ENCODE measurements around the gene COL27A1. TPM values are rescaled to one million over a fixed set of nuclear protein-coding genes. Genes with fewer than 3 reads are reported as not detected.
"Not testable (repeated sequence)": the region's sequence is repeated elsewhere in the genome, so short reads cannot be mapped to it uniquely, and the experiment has no call there.

COL27A1 gene
- total RNA-seq, 1 experiment from 2014 or later: not detected

DNA sequence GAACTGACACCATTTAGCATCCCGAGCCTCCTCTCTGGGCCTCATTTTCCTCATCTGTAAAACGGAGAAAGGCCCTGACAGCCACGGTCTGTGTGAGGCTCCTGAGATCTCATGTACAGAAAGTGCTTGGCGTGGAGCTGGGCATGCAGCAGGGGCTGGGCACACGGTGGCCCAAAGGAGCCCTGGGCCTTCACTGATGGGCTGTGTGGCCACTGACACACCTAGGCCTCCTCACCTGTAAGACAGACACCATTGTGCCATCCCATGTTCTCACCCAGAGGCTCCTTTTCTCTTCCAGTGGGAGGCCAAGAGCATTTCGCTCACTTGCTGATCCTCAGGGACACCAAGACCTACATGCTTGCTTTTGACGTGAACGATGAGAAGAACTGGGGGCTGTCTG is 169.2 kb downstream of the COL27A1 start:
- Histone ChIP-seq H3K9me3 (ENCODE audit: low read length) (no peaks in the 10 kb centered on the region), H3K4me2 (ENCODE audit: low read depth, low read length, poor library complexity, severe bottlenecking) (no peak overlapping the region), H3K9me2 (replicated peaks; ENCODE audit: insufficient read depth, low read length) (no peaks in the 10 kb centered on the region), H3K27me3 (ENCODE audit: low read length) (no peaks in the 10 kb centered on the region), H2AFZ (ENCODE audit: low read length) (no peak overlapping the region), H3K27ac (ENCODE audit: low read length) (no peak overlapping the region), H3K9ac (ENCODE audit: low read length) (no peak overlapping the region), H4K20me1 (ENCODE audit: insufficient read depth, low read depth, low read length) (no peaks in the 10 kb centered on the region), H3K36me3 (ENCODE audit: insufficient read depth, low read length) (no peaks in the 10 kb centered on the region), H3K79me2 (ENCODE audit: low read length) (no peaks in the 10 kb centered on the region), H3K4me1 (ENCODE audit: low read length) (no peaks in the 10 kb centered on the region), H3K4me3 (ENCODE audit: low read length) (no peak overlapping the region)
- DNase-seq: no peak

GRCh38 chr9:114324965-114325364 is 169.6 kb downstream of the COL27A1 start:
- not testable (repeated sequence) for H3K4me3 ChIP-seq (ENCODE audit: low read length); DNase-seq; H3K27me3 ChIP-seq (ENCODE audit: low read length); H3K9me2 ChIP-seq (replicated peaks; ENCODE audit: insufficient read depth, low read length); H3K79me2 ChIP-seq (ENCODE audit: low read length); H2AFZ ChIP-seq (ENCODE audit: low read length); H3K4me2 ChIP-seq (ENCODE audit: low read depth, low read length, poor library complexity, severe bottlenecking); H3K9ac ChIP-seq (ENCODE audit: low read length); H3K4me1 ChIP-seq (ENCODE audit: low read length); H3K36me3 ChIP-seq (ENCODE audit: insufficient read depth, low read length); H3K27ac ChIP-seq (ENCODE audit: low read length); H3K9me3 ChIP-seq (ENCODE audit: low read length); H4K20me1 ChIP-seq (ENCODE audit: insufficient read depth, low read depth, low read length)

GRCh38 chr9:114325684-114326254 is 170.4 kb downstream of the COL27A1 start:
- not testable (repeated sequence) for H3K4me1 ChIP-seq (ENCODE audit: low read length); H3K27me3 ChIP-seq (ENCODE audit: low read length); H3K4me2 ChIP-seq (ENCODE audit: low read depth, low read length, poor library complexity, severe bottlenecking); H3K9me2 ChIP-seq (replicated peaks; ENCODE audit: insufficient read depth, low read length); H3K9me3 ChIP-seq (ENCODE audit: low read length); H3K36me3 ChIP-seq (ENCODE audit: insufficient read depth, low read length); H3K27ac ChIP-seq (ENCODE audit: low read length); H3K79me2 ChIP-seq (ENCODE audit: low read length); DNase-seq; H3K9ac ChIP-seq (ENCODE audit: low read length); H3K4me3 ChIP-seq (ENCODE audit: low read length); H2AFZ ChIP-seq (ENCODE audit: low read length); H4K20me1 ChIP-seq (ENCODE audit: insufficient read depth, low read depth, low read length)

DNA sequence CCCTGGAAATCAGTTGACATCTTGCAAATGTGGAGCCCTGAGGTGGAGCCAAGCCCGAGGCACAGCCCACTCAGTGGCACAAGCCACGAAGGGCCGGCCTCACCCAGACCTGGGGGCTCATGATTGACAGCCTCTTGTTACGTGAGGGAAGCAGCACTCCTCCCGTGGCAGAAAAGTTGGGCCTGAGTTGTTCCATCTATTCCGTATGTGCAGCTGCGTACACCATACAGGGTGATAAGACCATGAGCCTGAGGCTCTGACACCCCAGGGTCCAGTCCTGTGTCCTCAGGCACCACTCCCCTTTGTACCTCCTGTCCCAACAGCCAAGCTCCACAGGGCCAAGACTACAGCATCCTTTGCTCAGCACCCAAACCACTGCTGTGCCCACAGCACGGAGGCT is 172.4 kb downstream of the COL27A1 start:
- H3K4me3 ChIP-seq (ENCODE audit: low read length): no peak overlapping the region
- no peak for DNase-seq
- no peaks in the 10 kb centered on the region for H3K4me1 ChIP-seq (ENCODE audit: low read length)
- no peak overlapping the region for H3K9ac ChIP-seq (ENCODE audit: low read length)
- no peaks in the 10 kb centered on the region for H3K36me3 ChIP-seq (ENCODE audit: insufficient read depth, low read length)
- H3K9me3 ChIP-seq (ENCODE audit: low read length): no peaks in the 10 kb centered on the region
- H2AFZ ChIP-seq (ENCODE audit: low read length): no peak overlapping the region
- H3K4me2 ChIP-seq (ENCODE audit: low read depth, low read length, poor library complexity, severe bottlenecking): no peak overlapping the region
- H3K79me2 ChIP-seq (ENCODE audit: low read length): no peaks in the 10 kb centered on the region
- H3K9me2 ChIP-seq (replicated peaks; ENCODE audit: insufficient read depth, low read length): no peaks in the 10 kb centered on the region
- no peaks in the 10 kb centered on the region for H3K27me3 ChIP-seq (ENCODE audit: low read length)
- H3K27ac ChIP-seq (ENCODE audit: low read length): no peak overlapping the region
- H4K20me1 ChIP-seq (ENCODE audit: insufficient read depth, low read depth, low read length): no peaks in the 10 kb centered on the region

DNA sequence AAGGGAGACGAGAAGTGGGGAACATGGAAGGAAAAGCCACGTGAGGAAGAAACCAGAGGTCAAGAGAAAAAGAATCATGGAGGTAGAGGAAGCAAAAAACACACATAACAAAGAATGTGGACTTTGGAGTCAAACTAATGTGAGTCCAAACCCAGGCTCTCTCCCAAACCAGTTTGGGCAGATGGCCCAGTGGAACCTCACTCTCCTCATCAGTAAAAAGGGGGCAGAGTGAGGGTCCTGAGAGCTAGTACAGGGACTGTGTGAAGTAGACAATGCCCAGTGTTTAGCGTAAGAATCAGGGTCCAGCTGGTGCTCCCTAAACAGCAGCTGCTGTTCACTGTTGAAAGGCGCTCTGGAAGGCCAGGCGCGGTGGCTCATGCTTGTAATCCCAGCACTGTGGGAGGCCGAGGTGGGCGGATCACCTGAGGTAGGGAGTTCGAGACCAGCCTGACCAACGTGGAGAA is 173.1 kb downstream of the COL27A1 start:
- H3K4me3 ChIP-seq (ENCODE audit: low read length); H3K27ac ChIP-seq (ENCODE audit: low read length); DNase-seq; H3K36me3 ChIP-seq (ENCODE audit: insufficient read depth, low read length); H3K4me1 ChIP-seq (ENCODE audit: low read length); H2AFZ ChIP-seq (ENCODE audit: low read length); H3K4me2 ChIP-seq (ENCODE audit: low read depth, low read length, poor library complexity, severe bottlenecking); H4K20me1 ChIP-seq (ENCODE audit: insufficient read depth, low read depth, low read length); H3K79me2 ChIP-seq (ENCODE audit: low read length); H3K9me2 ChIP-seq (replicated peaks; ENCODE audit: insufficient read depth, low read length); H3K9ac ChIP-seq (ENCODE audit: low read length); H3K9me3 ChIP-seq (ENCODE audit: low read length); H3K27me3 ChIP-seq (ENCODE audit: low read length): not testable (repeated sequence)

- not testable (repeated sequence) for H3K9me2 ChIP-seq (replicated peaks; ENCODE audit: insufficient read depth, low read length); H3K36me3 ChIP-seq (ENCODE audit: insufficient read depth, low read length); H3K4me2 ChIP-seq (ENCODE audit: low read depth, low read length, poor library complexity, severe bottlenecking); H3K4me1 ChIP-seq (ENCODE audit: low read length); DNase-seq; H3K4me3 ChIP-seq (ENCODE audit: low read length); H3K27ac ChIP-seq (ENCODE audit: low read length); H4K20me1 ChIP-seq (ENCODE audit: insufficient read depth, low read depth, low read length); H3K9me3 ChIP-seq (ENCODE audit: low read length); H3K27me3 ChIP-seq (ENCODE audit: low read length); H3K9ac ChIP-seq (ENCODE audit: low read length); H2AFZ ChIP-seq (ENCODE audit: low read length); H3K79me2 ChIP-seq (ENCODE audit: low read length)
Observed at GRCh38 chr9:114328937-114329624, 173.7 kb downstream of the COL27A1 start.

DNA sequence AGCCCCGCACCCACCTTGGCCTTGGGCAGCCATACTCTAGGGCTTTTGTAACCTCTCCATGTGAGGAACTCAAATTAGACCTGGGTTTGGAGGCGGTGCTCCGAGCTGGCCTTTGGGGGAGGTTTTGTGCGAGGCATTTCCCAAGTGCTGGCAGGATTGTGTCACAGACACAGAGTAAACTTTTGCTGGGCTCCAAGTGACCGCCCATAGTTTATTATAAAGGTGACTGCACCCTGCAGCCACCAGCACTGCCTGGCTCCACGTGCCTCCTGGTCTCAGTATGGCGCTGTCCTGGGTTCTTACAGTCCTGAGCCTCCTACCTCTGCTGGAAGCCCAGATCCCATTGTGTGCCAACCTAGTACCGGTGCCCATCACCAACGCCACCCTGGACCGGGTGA is 174.3 kb downstream of the COL27A1 start, which contains the start of gene ORM2:
Gene ORM2 (plus strand): TSS at position 245 of the 398 bp plus-strand sequence. CDS start 36 bp downstream, at position 281.
- not testable (repeated sequence) for H3K9me2 ChIP-seq (replicated peaks; ENCODE audit: insufficient read depth, low read length); H3K27me3 ChIP-seq (ENCODE audit: low read length); H3K36me3 ChIP-seq (ENCODE audit: insufficient read depth, low read length); H3K9me3 ChIP-seq (ENCODE audit: low read length); H3K4me2 ChIP-seq (ENCODE audit: low read depth, low read length, poor library complexity, severe bottlenecking); H3K9ac ChIP-seq (ENCODE audit: low read length); H2AFZ ChIP-seq (ENCODE audit: low read length); H3K4me1 ChIP-seq (ENCODE audit: low read length); H3K79me2 ChIP-seq (ENCODE audit: low read length); DNase-seq; H4K20me1 ChIP-seq (ENCODE audit: insufficient read depth, low read depth, low read length); H3K27ac ChIP-seq (ENCODE audit: low read length); H3K4me3 ChIP-seq (ENCODE audit: low read length)

GRCh38 chr9:114330636-114331035 is 175.3 kb downstream of the COL27A1 start:
- Histone ChIP-seq H3K4me1 (ENCODE audit: low read length) (no peaks in the 10 kb centered on the region), H3K27ac (ENCODE audit: low read length) (no peak overlapping the region), H3K36me3 (ENCODE audit: insufficient read depth, low read length) (peaks cover 11% of the 10 kb centered on the region), H3K79me2 (ENCODE audit: low read length) (no peaks in the 10 kb centered on the region), H3K9ac (ENCODE audit: low read length) (no peak overlapping the region), H3K4me3 (ENCODE audit: low read length) (no peak overlapping the region), H2AFZ (ENCODE audit: low read length) (no peak overlapping the region), H3K4me2 (ENCODE audit: low read depth, low read length, poor library complexity, severe bottlenecking) (no peak overlapping the region), H3K27me3 (ENCODE audit: low read length) (no peaks in the 10 kb centered on the region), H3K9me2 (replicated peaks; ENCODE audit: insufficient read depth, low read length) (no peaks in the 10 kb centered on the region), H4K20me1 (ENCODE audit: insufficient read depth, low read depth, low read length) (no peaks in the 10 kb centered on the region), H3K9me3 (ENCODE audit: low read length) (no peaks in the 10 kb centered on the region)
- no peak for DNase-seq

Data from Karpas-422 (cell line).